Pancreas (tissue), 10 donors: ENCODE data around the gene CDC14A. TPM values are rescaled to one million over a fixed set of nuclear protein-coding genes. Genes with fewer than 3 reads are reported as not detected.
"Not testable (repeated sequence)": the region's sequence is repeated elsewhere in the genome, so short reads cannot be mapped to it uniquely, and the experiment has no call there.

Source experiments
- ATAC-seq, 4 donors: fragments of 200-7000 bp; cut with Tn5 transposase; one replicate each; pipeline versions ENCODE4 v1.8.0 to v1.9.1; 2020; ENCODE audit warnings: mild to moderate bottlenecking in 4 of 4, moderate library complexity in 4 of 4
- DNase-seq, 6 donors: peaks; one replicate each; pipeline ENCODE4 v3.0.0-alpha.2; 2020
- FAIRE-seq: peaks from 2 replicates; lab custom pipeline; 2012; peaks lifted over from hg19 to GRCh38; lab: Jason Lieb, UNC
- H3K27ac ChIP-seq, 4 donors: fragments of 200-600 bp; sonication (generic); 1 replicate in 3 of 4; 2 replicates in 1 of 4; pipeline versions ENCODE4 v1.5.0 to v1.8.0; 2020
- H3K27me3 ChIP-seq, 4 donors: fragments of 200-600 bp; one replicate each; pipeline ENCODE4 v1.8.0; 2021
- H3K36me3 ChIP-seq, 3 donors: fragments of 200-600 bp; sonication (generic) in 1 of 3; one replicate each; pipeline versions ENCODE4 v1.5.0 to v1.8.0; 2020 to 2021
- H3K4me1 ChIP-seq, 3 donors: fragments of 200-600 bp; one replicate each; pipeline ENCODE4 v1.8.0; 2021
- H3K4me3 ChIP-seq, 4 donors: fragments of 200-600 bp; sonication (generic) in 2 of 4; one replicate each; pipeline versions ENCODE4 v1.5.0 to v1.8.0; 2020 to 2021
- H3K9me3 ChIP-seq, 4 donors: fragments of 200-600 bp; one replicate each; pipeline ENCODE4 v1.8.0; 2021
- CTCF ChIP-seq, 4 donors: fragments of 200-600 bp; sonication (generic) in 3 of 4; IDR thresholded peaks; one replicate each; pipeline versions ENCODE4 v1.5.0 to v1.8.0; 2021; ENCODE audit warnings: antibody characterized with exemption in 4 of 4
- WGBS, 2 donors: extraction: QIAGEN DNeasy Blood & Tissue Kit; methylation state at CpG; one replicate each; pipeline ENCODE4 v1.1.7; 2013; 5-methylcytosine and 5-hydroxymethylcytosine counted together
- intact Hi-C, 3 donors: fragments of 100-400 bp; cut with DNase I; formaldehyde crosslinking; loops; one replicate each; pipeline versions ENCODE4 v1.11.1 to v1.14.2; 2022
- polyA plus RNA-seq, 2 donors: library from polyadenylated mRNA; stranded (reverse); fragments of 200-250 nt; gene quantifications; one replicate each; pipeline ENCODE4 v1.2.3, GENCODE V29; 2013
- total RNA-seq, 6 donors: library from RNA; stranded (reverse); fragmentation: NEBNext Ultra II Directional in 4 of 6; extraction: Animal tissue kit (Norgen Biotek cat#: 25700) in 4 of 6; gene quantifications; one replicate each; pipeline versions ENCODE4 v1.2.1 to v1.2.4, GENCODE V29; 2021 to 2023
- donor health status: healthy with polysubstance abuse.
- donor health status: DM: no; HTN: no; CAD: no; lungs with moderate emphysema.
- donor health status: DM: no; HTN: no; CAD: no.
- donor health status: control.
- donor health status: control.
- donor health status: Bipolar disorder and iron deficiency.
- donor health status: DM: yes; HTN: yes; CAD: no.
- donor health status: DM: no; HTN: no; CAD: no.
- donor health status: DM: no; HTN: no; CAD: no.
- donor health status: DM: yes; HTN: yes; CAD: no.

The CDC14A gene
- total and polyA plus RNA-seq, 8 donors, result 1.4 to 5.2 (median 3.0) TPM

DNA sequence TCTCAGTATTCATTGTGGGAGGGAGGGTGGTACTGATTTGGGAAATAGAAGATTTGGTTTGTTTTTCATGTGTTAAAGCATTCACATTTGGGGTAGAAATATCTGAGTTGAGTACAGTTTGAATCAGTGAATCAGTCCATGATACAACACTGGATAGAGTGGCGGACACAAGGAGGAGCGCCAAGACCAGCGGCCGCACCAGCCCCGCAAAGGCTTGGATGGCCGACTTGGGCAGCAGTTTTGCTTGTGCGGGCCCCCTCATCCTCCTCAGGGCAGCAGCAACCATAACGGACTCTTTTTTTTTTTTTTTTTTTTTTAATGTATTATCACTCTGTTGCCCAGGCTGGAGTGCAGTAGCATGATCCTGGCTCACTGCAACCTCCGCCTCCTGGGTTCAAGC is 20.0 kb upstream of the CDC14A start:
- no peak for FAIRE-seq
- 81 to 87% methylated on average over 9 of the region's 9 CpGs for WGBS, 2 donors
- no peak for DNase-seq

DNA sequence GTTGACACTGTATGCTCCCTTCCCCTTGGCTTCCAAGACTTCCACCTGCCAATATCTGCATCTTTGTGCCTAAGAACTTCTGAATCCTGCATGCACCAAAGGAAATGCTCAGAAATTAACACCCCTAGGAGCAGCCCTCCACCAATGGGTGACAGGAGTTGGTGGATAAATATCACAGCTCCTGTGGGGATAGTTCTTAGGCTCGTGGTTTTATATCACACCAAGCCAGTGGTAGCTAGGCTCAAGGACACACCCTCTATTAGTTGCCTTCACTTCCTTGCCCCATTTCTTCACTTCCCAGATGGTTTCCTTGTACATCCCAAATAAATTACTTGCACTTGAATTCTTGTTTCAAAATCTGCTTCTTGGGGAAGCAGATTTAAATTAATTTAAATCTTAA is 16.9 kb upstream of the CDC14A start:
- Histone ChIP-seq H3K9me3 (no peaks in the 10 kb centered on the region), H3K4me3 (no peak overlapping the region), H3K27me3 (no peaks in the 10 kb centered on the region), H3K27ac (no peak overlapping the region), H3K36me3 (no peaks in the 10 kb centered on the region), H3K4me1 (no peaks in the 10 kb centered on the region)
- no peak for FAIRE-seq
- 28 to 36% methylated on average over 1 of the region's 1 CpG for WGBS, 2 donors
- intact Hi-C loops, result no loop called here
- no peak for TF ChIP-seq CTCF (IDR thresholded peaks at IDR 0.05)
- DNase-seq, result no peak
- no peak for ATAC-seq

More for the DNA sequence above, 20.0 kb upstream of the CDC14A start:
- ATAC-seq, result no peak
- H3K4me3 ChIP-seq, result no peak overlapping the region
- intact Hi-C loops, result no loop called here
- no peaks in the 10 kb centered on the region for H3K4me1 ChIP-seq
- no peaks in the 10 kb centered on the region for H3K27me3 ChIP-seq
- no peaks in the 10 kb centered on the region for H3K36me3 ChIP-seq
- no peak for TF ChIP-seq CTCF (IDR thresholded peaks at IDR 0.05)
- no peaks in the 10 kb centered on the region for H3K9me3 ChIP-seq
- no peak overlapping the region for H3K27ac ChIP-seq

GRCh38 chr1:100337878-100338277 is 14.4 kb upstream of the CDC14A start:
- H3K36me3 ChIP-seq, H3K4me3 ChIP-seq, H3K27me3 ChIP-seq, FAIRE-seq, intact Hi-C loops, ATAC-seq, DNase-seq, H3K4me1 ChIP-seq, H3K27ac ChIP-seq, H3K9me3 ChIP-seq: not testable (repeated sequence)
- WGBS, 2 donors, result 78 to 90% methylated on average over 5 of the region's 5 CpGs

- FAIRE-seq, H3K36me3 ChIP-seq, ATAC-seq, H3K4me1 ChIP-seq, H3K27me3 ChIP-seq, DNase-seq, H3K9me3 ChIP-seq, H3K4me3 ChIP-seq, intact Hi-C loops, H3K27ac ChIP-seq: not testable (repeated sequence)
- WGBS, 2 donors, result 78% methylated on average over 5 to 6 of the region's 6 CpGs
Observed at GRCh38 chr1:100339735-100340134, 12.6 kb upstream of the CDC14A start.

DNA sequence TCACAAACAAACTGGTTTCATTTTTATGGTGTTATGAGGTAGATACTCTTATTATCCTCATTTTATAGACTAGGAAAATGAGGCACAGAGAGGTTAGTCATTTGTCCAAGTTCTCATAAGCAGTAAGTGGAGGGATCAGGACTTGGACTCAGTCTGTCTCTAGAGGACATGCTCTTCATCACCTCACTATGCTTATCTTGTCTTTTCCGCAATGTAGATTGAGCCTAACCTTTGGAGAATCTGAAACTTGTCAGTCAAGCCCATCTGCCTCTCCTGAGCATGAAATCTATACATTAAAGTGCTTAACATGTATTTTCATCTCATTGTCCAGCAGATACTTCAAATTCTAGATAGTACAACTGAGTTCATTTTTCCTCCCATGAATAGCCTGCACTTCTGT is 11.8 kb upstream of the CDC14A start:
- intact Hi-C loops, result no loop called here
- WGBS, 2 donors, result 75 to 94% methylated on average over 1 of the region's 1 CpG

More for the DNA sequence above, 11.8 kb upstream of the CDC14A start:
- H3K4me1 ChIP-seq, result no peaks in the 10 kb centered on the region
- no peak for DNase-seq
- no peak for ATAC-seq
- no peak overlapping the region for H3K27ac ChIP-seq
- TF ChIP-seq CTCF (IDR thresholded peaks at IDR 0.05), result no peak
- no peaks in the 10 kb centered on the region for H3K9me3 ChIP-seq
- no peak overlapping the region for H3K4me3 ChIP-seq
- H3K36me3 ChIP-seq, result no peaks in the 10 kb centered on the region
- FAIRE-seq, result no peak
- no peaks in the 10 kb centered on the region for H3K27me3 ChIP-seq
